ENCODE measurements around the gene AP1B1. TPM values are rescaled to one million over a fixed set of nuclear protein-coding genes. Genes with fewer than 3 reads are reported as not detected.

AP1B1 gene
- total and polyA plus RNA-seq, 2 of the 13 experiments (the other 11 are each of a cell fraction or from before 2014, with no cell fraction given), result 26.6 to 29.7 TPM

- H3K9me3 ChIP-seq (ENCODE audit: low read length), result no peaks in the 10 kb centered on the region
- H3K27me3 ChIP-seq (ENCODE audit: control insufficient read depth in 1 of 2, insufficient read depth in 2 of 2, low read length in 2 of 2), result no peaks in the 10 kb centered on the region
- H3K4me2 ChIP-seq (ENCODE audit: low read depth, low read length), result no peak overlapping the region
- FAIRE-seq (no peak), DNase-seq (ENCODE audit: low spot score) (no peak), ATAC-seq (no peak)
- TF ChIP-seq SIX4 (CRISPR knock-in tag; IDR thresholded peaks at IDR 0.05) (no peak), RNF219 (CRISPR knock-in tag; IDR thresholded peaks at IDR 0.05) (no peak), ZNF547 (CRISPR knock-in tag; IDR thresholded peaks at IDR 0.05) (no peak), ZFP37 (CRISPR knock-in tag; IDR thresholded peaks at IDR 0.05; ENCODE audit: borderline replicate concordance) (no peak), ZNF746 (CRISPR knock-in tag; IDR thresholded peaks at IDR 0.05) (no peak), ZNF687 (CRISPR knock-in tag; IDR thresholded peaks at IDR 0.05) (no peak), ZNF780A (CRISPR knock-in tag; IDR thresholded peaks at IDR 0.05) (no peak), NFATC3 (CRISPR knock-in tag; IDR thresholded peaks at IDR 0.05) (no peak), ZNF776 (CRISPR knock-in tag; IDR thresholded peaks at IDR 0.05) (no peak)
- H3K36me3 ChIP-seq (replicated peaks in 1 of 2; ENCODE audit: control insufficient read depth in 1 of 2, insufficient read depth in 2 of 2, low read length in 2 of 2), result peaks cover 27 to 69% of the 10 kb centered on the region in 2 experiments
- H2AFZ ChIP-seq (ENCODE audit: low read length), result no peak overlapping the region
- H3K9ac ChIP-seq (ENCODE audit: insufficient read depth, low read depth, low read length), result no peak overlapping the region
- no peak overlapping the region for H3K4me3 ChIP-seq (replicated peaks in 1 of 3; ENCODE audit: insufficient read depth in 1 of 3, low read depth in 2 of 3, low read length in 3 of 3)
- H4K20me1 ChIP-seq (ENCODE audit: insufficient read depth, low read length), result no peaks in the 10 kb centered on the region
- H3K79me2 ChIP-seq (ENCODE audit: insufficient read depth, low read length), result no peaks in the 10 kb centered on the region
- 96% methylated on average over 10 of the region's 11 CpGs for WGBS (ENCODE audit: low lambda C conversion rate)
- no peak overlapping the region for H3K27ac ChIP-seq (ENCODE audit: extremely low read length, insufficient read depth, low read length)
- no TSS peak for BruUV-seq (replicated peaks)
- ChIA-PET CTCF (ENCODE audit: low intra/inter-chr PET ratio, low total read pairs) (no interaction called here), POLR2A (no interaction called here)
- intact Hi-C loops (cut with micrococcal nuclease; ENCODE audit: unreplicated experiment), result no loop called here
- H3K4me1 ChIP-seq (ENCODE audit: insufficient read depth, low read length), result no peaks in the 10 kb centered on the region
- in situ Hi-C loops (cut with HindIII; ENCODE audit: extremely low pct_ligation_motif_present, low pct_unique_long_range_greater_than_20kb), result no loop called here
These were observed 35.1 kb downstream of the AP1B1 start for GRCh38 chr22:29353286-29353685.

All from HepG2 (cell line).